GM21786 (cell line): ENCODE results near the gene IGF1R.

Experiments used
- ATAC-seq: cut with Tn5 transposase; IDR thresholded peaks from one replicate; pipeline ENCODE4 v1.9.1; 2021; ENCODE audit not compliant: unreplicated experiment

IGF1R gene

GRCh38 chr15:98648654-98649471 is 524 bp downstream of the IGF1R start:
- peak; percentile 18 for ATAC-seq

DNA sequence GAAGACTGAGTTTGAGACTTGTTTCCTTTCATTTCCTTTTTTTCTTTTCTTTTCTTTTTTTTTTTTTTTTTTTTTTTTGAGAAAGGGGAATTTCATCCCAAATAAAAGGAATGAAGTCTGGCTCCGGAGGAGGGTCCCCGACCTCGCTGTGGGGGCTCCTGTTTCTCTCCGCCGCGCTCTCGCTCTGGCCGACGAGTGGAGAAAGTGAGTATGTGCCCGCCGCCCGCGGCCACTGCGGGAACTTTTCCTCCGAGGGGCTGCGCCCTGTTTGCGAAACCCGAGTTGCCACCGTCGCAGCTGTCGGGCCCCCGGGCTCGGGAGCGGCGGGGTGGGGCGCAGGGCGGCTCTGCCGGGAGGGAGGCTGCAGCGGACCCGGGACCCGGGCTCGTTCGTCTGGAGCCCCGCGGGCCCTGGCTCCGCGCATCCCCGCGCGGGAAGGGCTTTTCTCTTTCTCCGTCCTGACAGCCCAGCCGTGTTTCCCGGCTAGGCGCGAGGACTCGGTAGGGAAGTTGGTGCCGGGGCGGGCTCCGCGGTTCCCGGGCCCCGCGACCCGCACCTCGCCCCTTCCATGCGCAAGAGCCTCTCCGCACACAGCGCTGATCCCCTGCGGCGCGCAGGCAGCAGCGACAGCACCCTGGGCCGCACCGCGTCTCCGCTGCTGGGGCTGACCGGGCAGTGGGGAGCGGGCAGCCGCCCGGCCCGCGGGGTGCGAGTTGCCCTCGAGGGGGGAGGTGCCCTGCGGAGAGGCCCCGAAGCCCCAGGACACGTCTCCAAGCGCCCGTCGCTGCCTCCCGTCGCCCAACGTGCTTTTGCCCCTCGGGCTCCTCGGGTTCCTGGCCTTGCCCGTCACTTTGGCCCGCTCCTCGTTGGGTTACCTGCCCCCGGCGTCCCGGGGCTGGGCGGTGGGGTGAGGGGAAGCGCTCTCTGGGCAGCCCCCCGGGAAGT is 1.4 kb downstream of the IGF1R start:
- no peak for ATAC-seq

DNA sequence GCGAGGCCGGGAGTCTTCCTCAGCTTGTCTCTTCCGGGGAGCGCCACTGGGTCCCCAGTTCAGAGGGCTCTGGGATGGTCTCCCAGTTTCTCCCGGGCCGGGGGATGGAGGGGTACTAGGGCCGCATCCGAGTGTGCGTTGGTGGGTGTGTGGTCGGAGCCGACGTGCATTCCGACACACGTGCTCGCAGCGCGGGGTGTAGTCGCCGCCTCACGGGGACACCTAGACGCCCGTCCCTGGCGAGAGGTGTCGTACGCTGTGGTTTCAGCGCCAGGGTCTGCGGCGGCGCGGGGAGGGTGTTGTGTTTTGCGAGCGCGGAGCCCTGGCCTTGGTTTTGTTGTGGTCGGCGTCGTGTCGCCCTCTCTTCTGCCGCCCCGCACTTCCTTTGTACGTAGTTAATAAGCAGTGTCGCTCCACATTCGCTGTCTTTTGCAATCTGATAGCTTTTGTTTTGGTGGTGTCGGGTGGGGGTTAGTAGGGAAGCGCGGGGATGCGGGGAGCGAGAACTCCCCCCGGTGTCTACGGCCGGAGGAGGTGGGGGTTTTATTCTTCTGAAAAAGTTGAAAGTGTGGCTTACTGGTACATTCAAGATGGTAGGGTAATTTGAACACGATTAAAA is 2.2 kb downstream of the IGF1R start:
- no peak for ATAC-seq

DNA sequence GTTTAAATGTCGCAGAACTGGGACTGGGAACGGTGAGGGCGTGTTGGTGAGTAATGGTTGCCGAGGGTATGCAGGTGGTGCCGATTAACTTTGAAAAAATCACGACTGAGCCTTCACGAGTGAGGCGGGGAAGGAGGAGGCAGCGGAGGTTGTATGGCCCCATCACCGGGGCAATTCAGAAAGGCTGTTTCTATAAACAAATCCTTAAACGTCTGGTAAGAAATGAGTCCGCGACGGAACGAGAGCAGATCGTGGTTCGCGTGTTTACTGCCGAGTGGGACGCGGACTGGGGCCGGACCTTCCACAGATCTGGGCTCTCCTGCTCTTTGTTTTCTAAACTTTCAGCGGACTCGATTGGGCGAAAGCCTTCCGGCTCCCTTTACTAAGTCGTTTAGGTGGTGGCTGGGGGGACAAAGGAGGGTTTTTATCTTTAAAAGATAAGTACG is 2.7 kb downstream of the IGF1R start:
- ATAC-seq, result no peak

GRCh38 chr15:98651581-98652220 is 3.4 kb downstream of the IGF1R start:
- no peak for ATAC-seq

GRCh38 chr15:98653686-98654085 is 5.3 kb downstream of the IGF1R start:
- no peak for ATAC-seq

DNA sequence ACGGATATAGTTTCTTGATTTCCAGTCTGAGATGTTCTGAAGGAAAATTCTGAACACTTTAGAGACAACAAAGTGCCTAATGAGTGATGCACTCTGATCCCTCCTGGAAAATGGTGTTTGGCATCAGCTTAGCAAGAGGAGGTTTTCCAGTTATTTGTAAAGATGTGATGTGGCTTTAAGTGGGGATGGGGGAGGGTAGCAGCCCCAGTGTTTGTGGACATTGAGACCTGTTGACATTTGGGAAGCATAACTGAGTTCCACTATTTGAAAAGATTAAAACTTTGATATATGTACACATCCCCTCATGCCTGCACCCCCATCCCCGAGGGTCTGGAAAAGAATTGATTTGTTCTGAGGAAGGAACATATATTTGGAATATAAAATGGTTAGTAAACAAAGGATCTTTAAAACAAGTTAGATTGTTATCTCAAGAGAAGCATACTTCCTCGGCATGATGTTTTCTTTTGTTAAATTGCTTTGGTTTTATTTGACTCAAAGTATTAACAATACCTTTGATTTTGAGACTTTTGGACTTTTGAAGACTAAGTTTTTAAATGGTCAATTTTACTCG is 6.5 kb downstream of the IGF1R start:
- no peak for ATAC-seq

DNA sequence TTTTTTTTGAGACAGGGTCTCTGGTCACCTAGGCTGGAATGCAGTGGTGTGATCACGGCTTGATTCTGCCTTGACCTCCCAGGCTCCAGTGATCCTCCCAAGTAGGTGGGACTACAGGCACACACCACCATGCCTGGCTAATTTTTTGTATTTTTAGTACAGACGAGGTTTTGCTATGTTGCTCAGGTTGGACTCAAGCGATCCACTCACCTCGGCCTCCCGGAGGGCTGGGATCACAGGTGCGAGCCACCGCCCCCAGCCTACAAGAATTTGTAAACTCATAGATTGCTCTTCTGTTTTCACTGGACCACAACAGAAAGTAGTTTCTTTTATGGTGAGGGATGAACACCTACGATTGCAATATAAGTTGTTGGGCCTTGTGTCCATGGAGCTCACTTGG is 7.4 kb downstream of the IGF1R start:
- no peak for ATAC-seq

DNA sequence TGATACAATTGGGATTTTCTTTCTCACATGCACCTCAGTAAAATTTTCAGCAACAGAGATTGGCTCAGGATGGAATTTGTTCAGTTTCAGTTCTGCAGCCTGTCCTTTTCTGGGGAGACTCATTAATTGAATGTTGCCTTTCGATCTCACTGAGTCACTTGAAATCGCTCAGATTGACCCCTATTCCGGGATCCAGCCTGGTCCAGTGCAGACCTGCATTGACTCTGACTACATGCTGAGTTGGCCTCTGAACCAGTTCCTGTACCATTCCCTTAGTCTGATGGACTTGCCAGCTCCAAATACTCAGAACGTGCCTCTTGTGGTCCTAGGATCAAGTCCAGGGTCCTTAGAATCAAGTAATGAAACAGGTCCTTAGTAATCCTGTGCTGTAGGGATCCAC is 9.4 kb downstream of the IGF1R start:
- no peak for ATAC-seq

DNA sequence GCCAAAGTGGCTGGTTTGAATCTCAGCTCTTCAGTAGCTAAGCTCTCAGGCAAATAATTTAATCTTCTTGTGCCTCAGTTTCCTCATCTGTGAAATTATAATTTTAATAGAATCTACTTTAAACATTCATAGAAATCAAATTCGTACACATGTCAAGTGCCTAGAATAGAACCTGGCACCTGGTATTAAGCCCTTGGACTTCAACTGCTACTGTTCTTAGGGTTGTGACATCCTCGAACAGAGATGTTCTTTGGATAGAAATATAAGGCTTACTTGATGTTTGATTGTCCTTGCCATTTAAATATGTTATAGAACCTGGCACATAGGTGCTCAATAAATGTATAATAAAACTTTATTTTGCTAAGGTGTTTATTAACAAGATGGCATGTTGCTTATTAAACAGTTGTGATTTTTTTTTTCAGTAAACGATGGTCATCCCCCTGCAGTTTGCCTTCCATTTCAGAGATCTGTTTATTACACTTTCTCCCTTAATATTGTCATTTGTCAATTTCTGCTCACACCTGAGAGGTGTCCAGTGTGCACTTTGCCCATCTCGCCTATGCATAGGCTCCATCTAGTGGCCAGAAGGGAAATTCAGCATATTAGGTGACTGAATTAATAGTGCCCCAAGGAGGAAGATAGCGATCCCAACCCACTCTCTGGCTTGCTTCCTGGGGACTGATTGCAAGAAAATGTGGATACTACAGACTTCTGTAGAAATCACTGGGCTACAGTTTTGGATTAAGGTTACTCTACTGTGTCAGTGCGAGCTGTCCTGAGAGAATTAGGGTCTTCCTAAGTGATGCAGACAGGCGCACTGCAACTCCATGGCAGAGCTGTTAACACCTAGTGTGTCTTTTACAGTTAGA is 10.7 kb downstream of the IGF1R start:
- ATAC-seq, result peak; percentile 90

GRCh38 chr15:98660055-98660454 is 11.7 kb downstream of the IGF1R start:
- ATAC-seq, result no peak

- no peak for ATAC-seq
Observed at GRCh38 chr15:98663045-98663444, 14.7 kb downstream of the IGF1R start.

DNA sequence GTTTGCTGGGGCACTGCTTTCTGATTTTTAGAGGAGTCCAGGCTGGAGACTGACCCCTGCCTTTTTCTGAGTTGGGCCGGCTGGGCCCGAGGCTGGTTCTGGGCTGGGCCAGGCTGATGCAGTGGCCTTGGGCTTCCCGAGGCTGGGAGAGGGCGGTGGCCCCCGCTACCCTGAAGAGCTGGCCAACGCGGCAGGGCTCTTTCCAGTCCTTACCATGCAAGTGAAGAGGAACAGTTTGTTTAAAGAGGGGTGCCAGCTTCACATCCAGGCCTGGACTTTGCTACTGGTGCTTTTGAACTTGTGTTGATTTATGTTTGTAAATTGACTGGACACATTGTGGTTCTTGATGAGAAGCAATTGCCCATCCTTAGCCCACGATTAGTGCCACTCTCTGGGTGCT is 15.3 kb downstream of the IGF1R start:
- ATAC-seq, result no peak

GRCh38 chr15:98666441-98666840 is 18.1 kb downstream of the IGF1R start:
- ATAC-seq, result no peak

GRCh38 chr15:98666841-98667240 is 18.5 kb downstream of the IGF1R start:
- ATAC-seq, result no peak

DNA sequence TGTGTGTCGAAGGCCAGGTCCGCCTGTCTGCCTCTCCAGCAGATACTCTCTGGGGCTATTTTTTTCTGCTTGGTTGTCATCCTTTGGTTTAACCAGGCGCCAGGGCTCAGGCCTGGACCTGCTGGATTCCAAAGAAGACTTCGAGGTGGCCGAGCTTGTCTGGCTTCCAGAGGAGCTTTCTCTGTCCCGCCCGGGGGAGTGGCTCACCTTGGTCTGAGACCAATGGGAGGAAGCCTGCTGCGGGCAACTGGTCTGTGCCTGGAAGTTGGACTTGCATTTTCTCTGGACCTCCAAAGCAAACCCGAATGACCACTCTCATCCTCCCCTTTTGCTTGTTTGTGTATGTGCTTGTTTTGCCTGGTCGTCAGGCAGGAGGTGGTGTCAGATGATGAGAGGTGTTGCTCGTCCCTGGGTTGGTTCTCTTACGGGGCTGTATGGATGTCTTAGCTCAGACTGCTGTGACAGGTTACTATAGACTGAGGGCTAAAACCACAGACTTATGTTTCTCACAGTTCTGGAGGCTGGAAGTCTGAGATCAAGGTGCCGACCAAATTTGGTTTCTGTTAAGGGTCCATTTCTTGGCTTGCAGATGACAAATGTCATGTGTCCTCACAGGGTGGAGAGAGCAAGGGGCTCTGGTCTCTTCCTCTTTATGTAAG is 19.3 kb downstream of the IGF1R start:
- ATAC-seq, result no peak

DNA sequence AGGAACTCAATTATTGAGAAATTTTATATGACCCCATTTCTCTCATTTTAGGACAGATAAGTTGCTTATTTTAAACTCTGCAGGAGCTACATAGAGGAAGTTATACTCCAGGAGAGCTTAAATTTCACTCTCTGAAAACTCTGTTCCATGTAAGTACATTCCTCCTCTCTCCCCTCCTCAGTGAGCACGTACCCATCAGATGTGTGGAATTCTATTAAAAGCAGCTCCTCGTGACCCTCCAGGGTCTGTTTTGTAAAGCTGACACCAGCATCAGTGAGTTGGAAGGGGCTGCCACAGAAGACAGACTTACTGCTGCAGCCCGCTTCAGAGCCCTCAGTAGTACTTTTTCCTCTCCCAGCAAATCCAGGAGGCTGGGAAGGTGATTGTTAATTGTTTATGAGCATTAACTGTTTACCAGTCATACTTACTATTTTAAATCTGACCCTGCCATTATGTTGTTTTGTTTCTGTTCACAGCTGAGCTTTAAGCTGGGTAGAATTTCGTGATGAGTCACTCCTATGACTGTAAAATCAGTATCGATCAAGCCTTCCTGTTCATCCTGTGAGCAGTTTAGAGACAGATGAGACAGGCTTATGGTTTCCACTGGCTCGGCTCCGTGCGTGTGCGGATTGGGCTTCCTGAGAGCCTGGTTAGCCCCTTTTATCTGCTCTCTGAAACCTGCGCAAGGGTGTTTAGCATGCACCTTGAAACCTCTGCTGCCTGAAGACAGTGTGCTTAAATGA is 20.4 kb downstream of the IGF1R start:
- ATAC-seq, result peak; percentile 80

GRCh38 chr15:98669638-98670037 is 21.3 kb downstream of the IGF1R start:
- ATAC-seq, result no peak
